ENCODE data around the gene CDNF. TPM values are rescaled to one million over a fixed set of nuclear protein-coding genes. Genes with fewer than 3 reads are reported as not detected.

CDNF gene
- total RNA-seq, 4 donors from 2014 or later, result 2.2 to 2.5 TPM; not detected in 2

DNA sequence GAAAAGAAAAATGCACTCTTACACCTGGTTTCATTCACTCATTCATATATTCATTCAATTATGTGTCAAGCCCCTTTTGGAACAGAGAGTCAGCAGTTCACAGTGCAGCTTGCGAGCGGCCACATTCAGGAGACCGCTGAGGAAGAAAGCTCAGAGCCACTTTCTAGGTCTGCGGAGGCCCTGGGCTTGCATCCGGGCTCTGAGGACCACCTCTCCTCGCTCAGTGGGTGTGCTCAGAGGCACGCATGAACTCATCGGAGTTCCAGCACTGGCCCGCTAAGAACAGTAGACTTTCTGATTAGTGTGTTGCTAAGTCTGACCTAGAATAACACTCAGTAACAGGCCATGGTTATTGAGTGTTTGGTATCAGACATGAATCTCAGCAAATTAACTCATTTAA, 61.3 kb downstream of the CDNF start:
- intact Hi-C loops (cut with DNase I; ENCODE audit: low total_unique reads), result no loop called here
- TF ChIP-seq, protein P1, sequence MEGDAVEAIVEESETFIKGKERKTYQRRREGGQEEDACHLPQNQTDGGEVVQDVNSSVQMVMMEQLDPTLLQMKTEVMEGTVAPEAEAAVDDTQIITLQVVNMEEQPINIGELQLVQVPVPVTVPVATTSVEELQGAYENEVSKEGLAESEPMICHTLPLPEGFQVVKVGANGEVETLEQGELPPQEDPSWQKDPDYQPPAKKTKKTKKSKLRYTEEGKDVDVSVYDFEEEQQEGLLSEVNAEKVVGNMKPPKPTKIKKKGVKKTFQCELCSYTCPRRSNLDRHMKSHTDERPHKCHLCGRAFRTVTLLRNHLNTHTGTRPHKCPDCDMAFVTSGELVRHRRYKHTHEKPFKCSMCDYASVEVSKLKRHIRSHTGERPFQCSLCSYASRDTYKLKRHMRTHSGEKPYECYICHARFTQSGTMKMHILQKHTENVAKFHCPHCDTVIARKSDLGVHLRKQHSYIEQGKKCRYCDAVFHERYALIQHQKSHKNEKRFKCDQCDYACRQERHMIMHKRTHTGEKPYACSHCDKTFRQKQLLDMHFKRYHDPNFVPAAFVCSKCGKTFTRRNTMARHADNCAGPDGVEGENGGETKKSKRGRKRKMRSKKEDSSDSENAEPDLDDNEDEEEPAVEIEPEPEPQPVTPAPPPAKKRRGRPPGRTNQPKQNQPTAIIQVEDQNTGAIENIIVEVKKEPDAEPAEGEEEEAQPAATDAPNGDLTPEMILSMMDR (IDR thresholded peaks at IDR 0.05), result no peak
- no peak for TF ChIP-seq POLR2AphosphoS5 (IDR thresholded peaks at IDR 0.05)
- no peaks in the 10 kb centered on the region for H3K36me3 ChIP-seq

DNA sequence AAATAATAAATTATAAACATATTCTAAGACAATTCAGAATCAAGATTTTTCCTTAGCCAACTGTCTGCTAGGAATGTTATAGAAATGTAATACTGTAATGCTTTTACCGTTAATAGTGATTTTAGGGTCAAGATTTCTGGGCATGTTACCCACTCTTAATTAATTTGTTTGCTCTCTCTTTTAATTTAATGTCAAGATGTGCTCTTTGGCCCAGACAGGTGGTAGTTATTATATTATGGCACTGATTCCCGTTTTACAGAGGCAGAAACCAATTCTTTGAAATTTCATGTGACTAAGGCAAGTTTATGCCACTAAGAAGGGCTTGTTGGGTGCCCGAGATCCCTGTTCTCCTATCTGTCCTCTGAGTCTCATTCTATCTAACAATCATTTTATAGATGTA, 62.2 kb downstream of the CDNF start:
- no peak overlapping the region for H3K27ac ChIP-seq
- H3K9me3 ChIP-seq, result no peaks in the 10 kb centered on the region
- 65 to 80% methylated on average over 3 of the region's 3 CpGs for WGBS, 2 donors (ENCODE audit: low coverage in 1 of 2)
- DNase-seq, result no peak
- no peaks in the 10 kb centered on the region for H3K27me3 ChIP-seq
- no peaks in the 10 kb centered on the region for H3K36me3 ChIP-seq
- in situ Hi-C loops (cut with MboI; ENCODE audit: low pct_ligation_motif_present in 1 of 4, low pct_unique_long_range_greater_than_20kb in 1 of 4, low sequenced_read_pairs in 3 of 4), result no loop called here
- peaks cover 0 to 16% (median 8%) of the 10 kb centered on the region in 4 donors for H3K4me1 ChIP-seq
- TF ChIP-seq POLR2A (IDR thresholded peaks at IDR 0.05) (no peak), EP300 (IDR thresholded peaks at IDR 0.05; ENCODE audit: low read depth) (no peak), POLR2AphosphoS5 (IDR thresholded peaks at IDR 0.05) (no peak)
- TF ChIP-seq, protein P1 (IDR thresholded peaks at IDR 0.05), result no peak
- intact Hi-C loops (cut with DNase I; ENCODE audit: low total_unique reads), result no loop called here
- no peak overlapping the region for H3K4me3 ChIP-seq

More for the DNA sequence above, 61.3 kb downstream of the CDNF start:
- no peak overlapping the region for H3K27ac ChIP-seq
- no peak for DNase-seq
- H3K9me3 ChIP-seq, result no peaks in the 10 kb centered on the region
- peaks cover 0 to 16% (median 8%) of the 10 kb centered on the region in 4 donors for H3K4me1 ChIP-seq
- 89 to 100% methylated on average over 3 to 9 of the region's 9 CpGs for WGBS, 2 donors (ENCODE audit: low coverage in 1 of 2)
- in situ Hi-C loops (cut with MboI; ENCODE audit: low pct_ligation_motif_present in 1 of 4, low pct_unique_long_range_greater_than_20kb in 1 of 4, low sequenced_read_pairs in 3 of 4), result no loop called here
- H3K27me3 ChIP-seq, result no peaks in the 10 kb centered on the region
- no peak overlapping the region for H3K4me3 ChIP-seq

DNA sequence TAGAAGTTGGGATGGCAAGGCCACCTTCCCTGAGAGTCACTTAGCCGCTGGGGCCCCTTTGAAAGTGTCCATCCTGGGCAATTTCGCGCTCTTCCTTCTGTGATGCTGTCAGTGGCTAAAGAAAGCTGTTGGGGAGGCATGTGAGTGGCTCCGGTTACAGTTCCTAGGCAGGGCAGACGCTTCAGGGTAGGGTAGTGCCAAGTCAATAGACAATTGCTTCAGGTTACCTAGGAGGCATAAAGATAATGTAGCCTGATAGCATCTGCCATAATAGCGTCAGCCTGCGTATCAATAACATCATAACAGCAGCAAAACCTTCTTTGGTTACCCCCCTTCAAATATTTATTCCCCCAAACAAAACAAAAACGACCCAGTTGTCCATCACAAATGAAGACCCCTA, 63.0 kb downstream of the CDNF start, which contains the start of gene FAM107B:
Gene FAM107B (minus strand): TSS at position 101 of the 400 bp plus-strand sequence. CDS start 234 bp downstream, outside the sequence.
- H3K36me3 ChIP-seq, result no peaks in the 10 kb centered on the region
- no peak for DNase-seq
- H3K9me3 ChIP-seq, result no peaks in the 10 kb centered on the region
- H3K4me3 ChIP-seq, result no peak within 1 kb of the TSS
- WGBS, 2 donors (ENCODE audit: low coverage in 1 of 2), result 87 to 91% methylated on average over 7 to 8 of the region's 8 CpGs
- H3K27me3 ChIP-seq, result no peaks in the 10 kb centered on the region
- intact Hi-C loops (cut with DNase I; ENCODE audit: low total_unique reads) (no loop called here), in situ Hi-C loops (cut with MboI; ENCODE audit: low pct_ligation_motif_present in 1 of 4, low pct_unique_long_range_greater_than_20kb in 1 of 4, low sequenced_read_pairs in 3 of 4) (no loop called here)
- peaks cover 0 to 16% (median 7%) of the 10 kb centered on the region in 4 donors for H3K4me1 ChIP-seq
- TF ChIP-seq EP300 (IDR thresholded peaks at IDR 0.05; ENCODE audit: low read depth) (no peak), POLR2AphosphoS5 (IDR thresholded peaks at IDR 0.05) (no peak), POLR2A (IDR thresholded peaks at IDR 0.05) (no peak)
- TF ChIP-seq, protein P1 (IDR thresholded peaks at IDR 0.05), result no peak
- H3K27ac ChIP-seq, result peak within 1 kb of the TSS in 2 of 4 donors; percentile 16 to 40

DNA sequence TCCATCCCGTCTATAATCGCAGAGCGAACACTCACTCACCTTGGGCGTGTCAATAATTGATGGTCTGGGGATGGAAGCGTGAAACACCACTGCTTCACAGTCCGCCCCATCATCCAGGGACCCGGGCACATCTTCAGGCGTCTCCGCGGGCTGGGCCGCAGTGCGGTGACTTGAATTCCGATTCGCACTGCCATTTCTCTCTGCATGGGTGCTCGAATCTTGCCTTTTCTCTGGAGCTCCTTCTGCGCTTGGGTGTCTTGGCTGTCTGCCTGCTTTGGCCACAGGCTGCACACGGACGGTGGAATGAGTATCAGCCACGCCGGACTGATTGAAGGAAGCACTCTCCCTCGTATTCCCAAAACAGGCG, 63.6 kb downstream of the CDNF start:
- TF ChIP-seq, protein P1 (IDR thresholded peaks at IDR 0.05), result no peak
- TF ChIP-seq POLR2A (IDR thresholded peaks at IDR 0.05) (no peak), POLR2AphosphoS5 (IDR thresholded peaks at IDR 0.05) (no peak), EP300 (IDR thresholded peaks at IDR 0.05; ENCODE audit: low read depth) (no peak)
- intact Hi-C loops (cut with DNase I; ENCODE audit: low total_unique reads) (no loop called here), in situ Hi-C loops (cut with MboI; ENCODE audit: low pct_ligation_motif_present in 1 of 4, low pct_unique_long_range_greater_than_20kb in 1 of 4, low sequenced_read_pairs in 3 of 4) (no loop called here)
- no peak for DNase-seq
- H3K27me3 ChIP-seq, result no peaks in the 10 kb centered on the region
- no peaks in the 10 kb centered on the region for H3K36me3 ChIP-seq
- H3K27ac ChIP-seq, result peak overlapping the region in 2 of 4 donors; percentile 16 to 40
- 96% methylated on average over 22 of the region's 22 CpGs; no CpG with 5 or more reads in 1 of the 2 donors for WGBS, 2 donors (ENCODE audit: low coverage in 1 of 2)
- no peaks in the 10 kb centered on the region for H3K9me3 ChIP-seq
- no peak overlapping the region for H3K4me3 ChIP-seq
- peaks cover 0 to 10% (median 4%) of the 10 kb centered on the region in 4 donors for H3K4me1 ChIP-seq
